Measurements from ENCODE around the gene PRSS38. TPM values are rescaled to one million over a fixed set of nuclear protein-coding genes. Genes with fewer than 3 reads are reported as not detected.
A peak's percentile ranks its signal among the peaks of the same experiment; 100 is the strongest.

Gene PRSS38
- total and polyA plus RNA-seq, 2 experiments from 2014 or later: not detected

- Histone ChIP-seq H3K27ac (no peak overlapping the region), H3K27me3 (peaks cover 3% of the 10 kb centered on the region), H3K4me3 (no peak overlapping the region), H3K4me1 (ENCODE audit: low read depth) (no peaks in the 10 kb centered on the region), H3K36me3 (no peaks in the 10 kb centered on the region), H3K9me3 (ENCODE audit: low read depth) (no peaks in the 10 kb centered on the region)
- no peak for TF ChIP-seq CTCF (IDR thresholded peaks at IDR 0.05; ENCODE audit: low read depth, low read length)
- peak in 1 of 2 donors; percentile 49 for DNase-seq (ENCODE audit: low read depth in 1 of 2, low spot score in 1 of 2)
Measured at GRCh38 chr1:227805606-227806197, 9.8 kb upstream of the PRSS38 start.

GRCh38 chr1:227808566-227808965 lies 6.9 kb upstream of the PRSS38 start:
- H3K4me3 ChIP-seq: no peak overlapping the region
- no peak overlapping the region for H3K27ac ChIP-seq
- TF ChIP-seq CTCF (IDR thresholded peaks at IDR 0.05; ENCODE audit: low read depth, low read length): no peak
- no peaks in the 10 kb centered on the region for H3K36me3 ChIP-seq
- no peaks in the 10 kb centered on the region for H3K27me3 ChIP-seq
- no peak for DNase-seq (ENCODE audit: low read depth in 1 of 2, low spot score in 1 of 2)
- H3K4me1 ChIP-seq (ENCODE audit: low read depth): no peaks in the 10 kb centered on the region
- H3K9me3 ChIP-seq (ENCODE audit: low read depth): no peaks in the 10 kb centered on the region

- no peak overlapping the region for H3K4me3 ChIP-seq
- TF ChIP-seq CTCF (IDR thresholded peaks at IDR 0.05; ENCODE audit: low read depth, low read length): no peak
Measured at GRCh38 chr1:227809026-227809425, 6.4 kb upstream of the PRSS38 start.

GRCh38 chr1:227813962-227814361 lies 1.5 kb upstream of the PRSS38 start:
- no peak for TF ChIP-seq CTCF (IDR thresholded peaks at IDR 0.05; ENCODE audit: low read depth, low read length)
- Histone ChIP-seq H3K9me3 (ENCODE audit: low read depth) (no peaks in the 10 kb centered on the region), H3K4me3 (no peak overlapping the region), H3K4me1 (ENCODE audit: low read depth) (no peaks in the 10 kb centered on the region), H3K27ac (no peak overlapping the region), H3K27me3 (no peaks in the 10 kb centered on the region), H3K36me3 (no peaks in the 10 kb centered on the region)
- DNase-seq (ENCODE audit: low read depth in 1 of 2, low spot score in 1 of 2): no peak

More at GRCh38 chr1:227809026-227809425, 6.4 kb upstream of the PRSS38 start:
- no peak overlapping the region for H3K27ac ChIP-seq
- no peak for DNase-seq (ENCODE audit: low read depth in 1 of 2, low spot score in 1 of 2)
- H3K4me1 ChIP-seq (ENCODE audit: low read depth): no peaks in the 10 kb centered on the region
- H3K36me3 ChIP-seq: no peaks in the 10 kb centered on the region
- no peaks in the 10 kb centered on the region for H3K27me3 ChIP-seq
- no peaks in the 10 kb centered on the region for H3K9me3 ChIP-seq (ENCODE audit: low read depth)

GRCh38 chr1:227816750-227817446 lies 1.4 kb downstream of the PRSS38 start:
- no peak overlapping the region for H3K4me3 ChIP-seq
- TF ChIP-seq CTCF (IDR thresholded peaks at IDR 0.05; ENCODE audit: low read depth, low read length): no peak
- H3K36me3 ChIP-seq: no peaks in the 10 kb centered on the region
- no peaks in the 10 kb centered on the region for H3K27me3 ChIP-seq
- DNase-seq (ENCODE audit: low read depth in 1 of 2, low spot score in 1 of 2): no peak
- H3K4me1 ChIP-seq (ENCODE audit: low read depth): no peaks in the 10 kb centered on the region
- H3K9me3 ChIP-seq (ENCODE audit: low read depth): no peaks in the 10 kb centered on the region
- H3K27ac ChIP-seq: no peak overlapping the region
